IPS DF 4.7 (cell line): ENCODE measurements around the gene FOXE1.

Experiments used
- DNase-seq: peaks from one replicate; pipeline ENCODE4 v3.0.0-alpha.2; 2013; ENCODE audit warnings: low spot score; ENCODE audit errors: extremely low read depth

The FOXE1 gene

GRCh38 chr9:97853056-97853843 is at the start of gene FOXE1:
Gene FOXE1, plus strand, starts transcription at chr9:97853226. Its CDS starts 689 bp downstream, at chr9:97853915.
- no peak for DNase-seq

- no peak for DNase-seq
Measured at GRCh38 chr9:97804059-97804365, 49.0 kb upstream of the FOXE1 start.

- DNase-seq = no peak
Measured at GRCh38 chr9:97806721-97807120, 46.3 kb upstream of the FOXE1 start.

GRCh38 chr9:97807681-97808080 is 45.3 kb upstream of the FOXE1 start:
- DNase-seq = no peak

GRCh38 chr9:97808415-97808814 is 44.6 kb upstream of the FOXE1 start:
- no peak for DNase-seq

- DNase-seq = no peak
Measured at GRCh38 chr9:97808972-97809371, 44.1 kb upstream of the FOXE1 start.

GRCh38 chr9:97809666-97810344 is 43.2 kb upstream of the FOXE1 start:
- DNase-seq = no peak

- no peak for DNase-seq
Measured at GRCh38 chr9:97811533-97812246, 41.3 kb upstream of the FOXE1 start.

GRCh38 chr9:97812247-97812543 is 40.8 kb upstream of the FOXE1 start:
- DNase-seq = no peak

- DNase-seq = no peak
Measured at GRCh38 chr9:97813072-97813471, 40.0 kb upstream of the FOXE1 start.

GRCh38 chr9:97819735-97820134 is 33.3 kb upstream of the FOXE1 start:
- no peak for DNase-seq

GRCh38 chr9:97820373-97820772 is 32.7 kb upstream of the FOXE1 start:
- DNase-seq = no peak

- no peak for DNase-seq
Measured at GRCh38 chr9:97830884-97831829, 21.9 kb upstream of the FOXE1 start.

GRCh38 chr9:97831843-97832636 is 21.0 kb upstream of the FOXE1 start:
- DNase-seq = no peak

- DNase-seq = no peak
Measured at GRCh38 chr9:97840521-97840920, 12.5 kb upstream of the FOXE1 start.

- DNase-seq = no peak
Measured at GRCh38 chr9:97842960-97843359, 10.1 kb upstream of the FOXE1 start.

- DNase-seq = no peak
Measured at GRCh38 chr9:97845130-97845529, 7.9 kb upstream of the FOXE1 start.

GRCh38 chr9:97845763-97846162 is 7.3 kb upstream of the FOXE1 start:
- DNase-seq = no peak

GRCh38 chr9:97846347-97846746 is 6.7 kb upstream of the FOXE1 start:
- DNase-seq = no peak

GRCh38 chr9:97847474-97848214 is 5.4 kb upstream of the FOXE1 start:
- DNase-seq = no peak
